Spleen (tissue), 13 donors: ENCODE measurements around the gene ADGB. TPM values are rescaled to one million over a fixed set of nuclear protein-coding genes. Genes with fewer than 3 reads are reported as not detected.
A peak's percentile ranks its signal among the peaks of the same experiment; 100 is the strongest.

Experiments
- DNase-seq: peaks from one replicate; pipeline ENCODE4 v3.0.0-alpha.2; 2020
- H3K27ac ChIP-seq, 8 donors: fragments of 200-600 bp; sonication (generic) in 7 of 8; 1 replicate in 4 of 8; 2 replicates in 4 of 8; pipeline versions ENCODE4 v1.5.0 to v1.8.0; 2016 to 2021; ENCODE audit warnings: inconsistent platforms in 4 of 8, mild to moderate bottlenecking in 4 of 8, moderate library complexity in 1 of 8
- H3K27me3 ChIP-seq, 7 donors: fragments of 200-600 bp; sonication (generic) in 6 of 7; replicated peaks in 1 of 7; 1 replicate in 4 of 7; 2 replicates in 3 of 7; pipeline versions ENCODE4 v1.5.0 to v1.8.0; 2016 to 2021; ENCODE audit warnings: inconsistent platforms in 3 of 7, mild to moderate bottlenecking in 1 of 7
- H3K36me3 ChIP-seq, 6 donors: fragments of 200-600 bp; sonication (generic) in 5 of 6; 1 replicate in 4 of 6; 2 replicates in 2 of 6; pipeline versions ENCODE4 v1.5.0 to v1.8.0; 2016 to 2021; ENCODE audit warnings: inconsistent platforms in 2 of 6
- H3K4me1 ChIP-seq, 6 donors: fragments of 200-600 bp; sonication (generic) in 5 of 6; 1 replicate in 3 of 6; 2 replicates in 3 of 6; pipeline versions ENCODE4 v1.5.0 to v1.8.0; 2016 to 2021; ENCODE audit warnings: inconsistent platforms in 3 of 6
- H3K4me3 ChIP-seq, 8 donors: fragments of 200-600 bp; sonication (generic) in 7 of 8; 1 replicate in 4 of 8; 2 replicates in 4 of 8; pipeline versions ENCODE4 v1.5.0 to v1.8.0; 2016 to 2021; ENCODE audit warnings: inconsistent platforms in 4 of 8, mild to moderate bottlenecking in 4 of 8, moderate library complexity in 2 of 8
- H3K9me3 ChIP-seq, 8 donors: fragments of 200-600 bp; sonication (generic) in 7 of 8; 1 replicate in 4 of 8; 2 replicates in 4 of 8; pipeline versions ENCODE4 v1.5.0 to v1.8.0; 2016 to 2021; ENCODE audit warnings: inconsistent platforms in 4 of 8
- POLR2A ChIP-seq, 3 donors: fragments of 450-650 bp; IDR thresholded peaks; one replicate each; pipeline ENCODE4 v1.5.1; 2017; ENCODE audit warnings: antibody characterized with exemption in 3 of 3, mild to moderate bottlenecking in 1 of 3
- POLR2AphosphoS5 ChIP-seq, 3 donors: sonication (generic); formaldehyde crosslinking; IDR thresholded peaks; one replicate each; pipeline ENCODE4 v1.5.1; 2017; ENCODE audit warnings: antibody characterized with exemption in 3 of 3
- WGBS, 5 donors: extraction: QIAGEN DNeasy Blood & Tissue Kit in 3 of 5; methylation state at CpG; one replicate each; pipeline versions ENCODE4 v1.1.5 to v1.1.7; 2013 to 2018; 5-methylcytosine and 5-hydroxymethylcytosine counted together
- intact Hi-C: fragments of 100-400 bp; cut with DNase I; formaldehyde crosslinking; loops from one replicate; pipeline ENCODE4 v1.15.0; 2023; ENCODE audit warnings: low total_unique reads
- long read RNA-seq, 2 donors: transcript quantifications; one replicate each; lab custom pipeline, GENCODE V29; 2026
- polyA plus RNA-seq, 3 donors: library from polyadenylated mRNA; stranded (reverse); fragments of 200-250 nt; gene quantifications; one replicate each; pipeline ENCODE4 v1.2.1, GENCODE V29; 2013
- total RNA-seq, 7 donors: library from RNA; depleted of rRNA in 3 of 7; stranded (reverse); fragments of >200 nt in 3 of 7; fragmentation: NEBNext Ultra II Directional in 4 of 7; extraction: Animal tissue kit (Norgen Biotek cat#: 25700) in 4 of 7; gene quantifications; one replicate each; pipeline versions ENCODE4 v1.1.0 to v1.2.1, GENCODE V29; 2016 to 2021
- TF ChIP-seq, protein P1 (sequence below), 11 experiments: fragments of 200-600 bp in 7 of 11; fragments of 450-650 bp in 4 of 11; sonication (generic) in 4 of 11; IDR thresholded peaks in 8 of 11; conservative IDR thresholded peaks in 3 of 11; 1 replicate in 7 of 11; 2 replicates in 4 of 11; pipeline versions ENCODE4 v1.4.0 to v1.8.0; 2016 to 2021; ENCODE audit warnings: antibody characterized with exemption in 11 of 11, inconsistent platforms in 4 of 11, mild to moderate bottlenecking in 1 of 11
- donor health status: healthy with polysubstance abuse.
- donor health status: DM: no; HTN: no; CAD: no; lungs with moderate emphysema.
- donor health status: DM: no; HTN: no; CAD: no.
- donor health status: Bipolar disorder and iron deficiency.
- donor health status: healthy.
- donor health status: DM: no; HTN: no; CAD: no.
- donor health status: DM: yes; HTN: yes; CAD: no.

The ADGB gene
- total RNA-seq, result under 1 TPM in 2 of 7 donors, not detected in 5; 0.28 to 0.52 TPM
- not detected for polyA plus RNA-seq
- long read RNA-seq, donor 1, result 0 reads
- long read RNA-seq, donor 2, result 0 reads

DNA sequence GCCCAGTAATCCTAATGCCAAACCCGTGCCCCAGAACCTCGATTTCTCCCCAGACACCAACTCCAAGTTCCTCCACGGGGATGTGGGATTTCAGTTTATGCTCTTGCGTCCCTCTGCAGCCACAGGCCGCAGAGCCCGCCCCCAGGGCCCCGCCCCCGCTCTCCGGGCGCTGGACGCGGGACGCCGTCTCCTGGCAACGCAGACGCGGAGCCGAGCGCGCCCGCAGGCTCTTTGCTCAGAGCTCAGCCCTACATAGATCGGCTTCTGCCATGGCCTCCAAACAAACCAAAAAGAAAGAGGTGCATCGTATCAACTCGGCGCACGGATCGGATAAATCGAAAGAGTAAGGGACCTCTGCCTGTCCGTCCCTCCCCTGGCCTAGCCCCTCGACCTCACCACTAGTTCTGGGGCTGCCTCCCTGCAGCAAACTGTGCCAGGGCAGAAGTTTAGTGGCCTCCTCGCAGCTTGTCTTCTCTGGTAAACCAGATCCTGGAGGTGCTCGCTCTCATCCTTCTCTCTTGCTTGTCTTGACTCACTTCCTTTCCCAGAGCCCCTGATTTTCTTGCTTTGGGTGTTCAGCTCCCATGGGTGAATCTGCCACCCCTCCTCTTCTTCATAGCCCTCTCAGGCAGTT lies at the start of gene ADGB:
Gene ADGB (plus strand): TSS at position 201 of the 634 bp plus-strand sequence. CDS start 69 bp downstream, at position 270.
- no peaks in the 10 kb centered on the region for H3K9me3 ChIP-seq
- intact Hi-C loops, result no loop called here
- 5 to 8% (median 5%) methylated on average over 21 to 32 of the region's 32 CpGs for WGBS, 5 donors
- DNase-seq, result peak; percentile 89
- no peak within 1 kb of the TSS for H3K27ac ChIP-seq
- H3K4me1 ChIP-seq, result peaks cover 0 to 48% (median 11%) of the 10 kb centered on the region in 6 donors
- peak within 1 kb of the TSS; percentile 4 to 66 (median 32) for H3K4me3 ChIP-seq
- H3K36me3 ChIP-seq, result no peaks in the 10 kb centered on the region
- peaks cover 0 to 9% (median 0%) of the 10 kb centered on the region in 7 donors for H3K27me3 ChIP-seq
- TF ChIP-seq POLR2AphosphoS5 (IDR thresholded peaks at IDR 0.05) (peak in 2 of 3 donors; percentile 26 to 56), POLR2A (IDR thresholded peaks at IDR 0.05) (no peak)
- TF ChIP-seq, protein P1, sequence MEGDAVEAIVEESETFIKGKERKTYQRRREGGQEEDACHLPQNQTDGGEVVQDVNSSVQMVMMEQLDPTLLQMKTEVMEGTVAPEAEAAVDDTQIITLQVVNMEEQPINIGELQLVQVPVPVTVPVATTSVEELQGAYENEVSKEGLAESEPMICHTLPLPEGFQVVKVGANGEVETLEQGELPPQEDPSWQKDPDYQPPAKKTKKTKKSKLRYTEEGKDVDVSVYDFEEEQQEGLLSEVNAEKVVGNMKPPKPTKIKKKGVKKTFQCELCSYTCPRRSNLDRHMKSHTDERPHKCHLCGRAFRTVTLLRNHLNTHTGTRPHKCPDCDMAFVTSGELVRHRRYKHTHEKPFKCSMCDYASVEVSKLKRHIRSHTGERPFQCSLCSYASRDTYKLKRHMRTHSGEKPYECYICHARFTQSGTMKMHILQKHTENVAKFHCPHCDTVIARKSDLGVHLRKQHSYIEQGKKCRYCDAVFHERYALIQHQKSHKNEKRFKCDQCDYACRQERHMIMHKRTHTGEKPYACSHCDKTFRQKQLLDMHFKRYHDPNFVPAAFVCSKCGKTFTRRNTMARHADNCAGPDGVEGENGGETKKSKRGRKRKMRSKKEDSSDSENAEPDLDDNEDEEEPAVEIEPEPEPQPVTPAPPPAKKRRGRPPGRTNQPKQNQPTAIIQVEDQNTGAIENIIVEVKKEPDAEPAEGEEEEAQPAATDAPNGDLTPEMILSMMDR (IDR thresholded peaks at IDR 0.05 in 8 of 11, conservative IDR thresholded peaks at IDR 0.05 in 3 of 11), result no peak

DNA sequence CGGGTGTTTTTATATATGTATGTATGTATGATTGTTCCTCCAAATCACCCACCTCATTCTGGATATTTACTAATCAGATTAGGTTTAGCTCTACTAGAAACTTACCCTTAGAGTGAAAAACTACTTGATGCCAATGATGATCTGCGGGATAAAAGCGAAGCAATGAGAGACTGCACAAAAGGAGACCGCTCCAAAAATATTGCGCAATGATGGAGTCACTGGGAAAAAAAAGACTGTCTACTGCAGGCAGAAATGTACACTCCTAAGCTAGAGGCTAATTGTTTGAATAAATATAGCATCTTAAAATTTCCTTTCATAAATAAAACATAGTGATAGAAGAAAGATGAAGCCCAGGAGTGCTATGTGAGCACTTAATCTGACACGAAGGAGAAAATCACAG lies 47.9 kb upstream of the ADGB start:
- Histone ChIP-seq H3K4me3 (no peak overlapping the region), H3K36me3 (peaks cover 0 to 47% (median 17%) of the 10 kb centered on the region in 6 donors), H3K27me3 (no peaks in the 10 kb centered on the region), H3K9me3 (no peaks in the 10 kb centered on the region), H3K27ac (no peak overlapping the region), H3K4me1 (peaks cover 10 to 84% (median 28%) of the 10 kb centered on the region in 6 donors)
- 77 to 91% (median 85%) methylated on average over 6 of the region's 6 CpGs for WGBS, 5 donors
- DNase-seq, result no peak
- intact Hi-C loops, result no loop called here
- TF ChIP-seq, protein P1 (IDR thresholded peaks at IDR 0.05 in 8 of 11, conservative IDR thresholded peaks at IDR 0.05 in 3 of 11), result no peak
- TF ChIP-seq POLR2AphosphoS5 (IDR thresholded peaks at IDR 0.05), result no peak
- TF ChIP-seq POLR2A (IDR thresholded peaks at IDR 0.05), result no peak

DNA sequence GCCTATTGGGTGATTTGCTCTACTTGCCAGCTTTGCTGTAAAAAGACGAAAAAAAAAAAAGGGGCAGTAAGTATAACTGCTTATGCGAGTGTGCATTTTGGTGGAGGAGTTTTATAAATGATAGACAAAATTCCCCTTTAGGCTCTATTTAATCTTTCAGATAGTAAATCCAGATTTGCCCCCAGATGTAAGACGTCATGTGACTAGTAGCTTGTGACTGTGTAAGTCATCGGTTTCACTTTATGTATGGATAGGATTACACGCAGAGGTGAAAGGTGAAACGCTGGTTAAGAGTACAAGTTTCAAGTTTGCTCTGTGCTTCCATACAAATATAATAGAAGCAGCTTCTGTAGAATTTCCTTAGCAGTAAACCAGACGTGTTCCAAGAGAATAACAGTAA lies 47.2 kb upstream of the ADGB start:
- Histone ChIP-seq H3K27ac (no peak overlapping the region), H3K9me3 (no peaks in the 10 kb centered on the region), H3K27me3 (no peaks in the 10 kb centered on the region), H3K36me3 (peaks cover 0 to 47% (median 17%) of the 10 kb centered on the region in 6 donors), H3K4me1 (peaks cover 10 to 77% (median 27%) of the 10 kb centered on the region in 6 donors), H3K4me3 (no peak overlapping the region)
- WGBS, 5 donors, result 76 to 85% (median 80%) methylated on average over 7 of the region's 7 CpGs
- no peak for TF ChIP-seq POLR2A (IDR thresholded peaks at IDR 0.05)
- TF ChIP-seq POLR2AphosphoS5 (IDR thresholded peaks at IDR 0.05), result no peak
- TF ChIP-seq, protein P1 (IDR thresholded peaks at IDR 0.05 in 8 of 11, conservative IDR thresholded peaks at IDR 0.05 in 3 of 11), result no peak
- intact Hi-C loops, result no loop called here
- no peak for DNase-seq

DNA sequence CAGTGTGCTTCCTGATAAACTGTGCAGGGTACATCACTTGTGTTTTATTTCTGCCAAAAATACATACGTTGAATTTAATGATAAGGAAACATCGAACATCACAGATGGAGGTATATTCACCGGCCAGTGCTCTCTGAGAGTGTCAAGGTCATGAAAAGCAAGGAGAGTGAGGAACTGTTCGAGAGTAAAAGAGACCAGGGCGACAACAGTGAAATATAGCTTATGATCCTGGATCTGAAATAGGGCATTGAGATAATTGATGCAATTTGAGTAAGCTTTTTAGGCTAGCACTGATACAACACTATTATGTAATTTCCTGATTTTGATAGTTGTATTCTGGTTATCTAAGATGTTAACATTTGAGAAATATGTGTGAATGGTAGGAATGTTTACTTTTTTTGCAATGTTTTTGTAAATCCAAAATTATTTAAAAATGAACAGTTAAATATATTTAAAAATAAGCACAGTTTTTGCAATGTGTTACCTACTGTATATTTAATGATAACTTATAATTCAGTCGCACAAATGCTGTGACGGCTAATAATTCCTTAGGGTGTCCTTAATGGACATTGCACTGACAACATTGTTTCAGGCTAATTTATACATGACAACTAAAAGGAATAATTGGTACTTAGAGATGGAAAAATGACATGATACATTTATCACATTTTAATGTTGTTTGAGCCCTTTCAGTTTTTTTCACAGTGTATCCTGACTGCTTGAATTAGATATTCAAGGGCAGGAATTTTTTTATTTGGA lies 45.2 kb upstream of the ADGB start:
- H3K27ac ChIP-seq, result no peak overlapping the region
- no peaks in the 10 kb centered on the region for H3K9me3 ChIP-seq
- TF ChIP-seq POLR2A (IDR thresholded peaks at IDR 0.05) (no peak), POLR2AphosphoS5 (IDR thresholded peaks at IDR 0.05) (no peak)
- TF ChIP-seq, protein P1 (IDR thresholded peaks at IDR 0.05 in 8 of 11, conservative IDR thresholded peaks at IDR 0.05 in 3 of 11), result no peak
- H3K27me3 ChIP-seq, result no peaks in the 10 kb centered on the region
- H3K4me1 ChIP-seq, result peaks cover 4 to 57% (median 17%) of the 10 kb centered on the region in 6 donors
- H3K4me3 ChIP-seq, result no peak overlapping the region
- whole genome bisulfite sequencing, 5 donors, result 72 to 82% (median 74%) methylated on average over 7 of the region's 7 CpGs
- intact Hi-C loops, result no loop called here
- DNase-seq, result no peak
- peaks cover 0 to 47% (median 19%) of the 10 kb centered on the region in 6 donors for H3K36me3 ChIP-seq
